HG03103 (cell line): ENCODE data around the gene SRCIN1.
"Not testable (repeated sequence)": the region's sequence is repeated elsewhere in the genome, so short reads cannot be mapped to it uniquely, and the experiment has no call there.

Experiments
- ATAC-seq: cut with Tn5 transposase; IDR thresholded peaks from one replicate; pipeline ENCODE4 v1.9.1; 2021; ENCODE audit warnings: low read depth; ENCODE audit not compliant: unreplicated experiment

The SRCIN1 gene

DNA sequence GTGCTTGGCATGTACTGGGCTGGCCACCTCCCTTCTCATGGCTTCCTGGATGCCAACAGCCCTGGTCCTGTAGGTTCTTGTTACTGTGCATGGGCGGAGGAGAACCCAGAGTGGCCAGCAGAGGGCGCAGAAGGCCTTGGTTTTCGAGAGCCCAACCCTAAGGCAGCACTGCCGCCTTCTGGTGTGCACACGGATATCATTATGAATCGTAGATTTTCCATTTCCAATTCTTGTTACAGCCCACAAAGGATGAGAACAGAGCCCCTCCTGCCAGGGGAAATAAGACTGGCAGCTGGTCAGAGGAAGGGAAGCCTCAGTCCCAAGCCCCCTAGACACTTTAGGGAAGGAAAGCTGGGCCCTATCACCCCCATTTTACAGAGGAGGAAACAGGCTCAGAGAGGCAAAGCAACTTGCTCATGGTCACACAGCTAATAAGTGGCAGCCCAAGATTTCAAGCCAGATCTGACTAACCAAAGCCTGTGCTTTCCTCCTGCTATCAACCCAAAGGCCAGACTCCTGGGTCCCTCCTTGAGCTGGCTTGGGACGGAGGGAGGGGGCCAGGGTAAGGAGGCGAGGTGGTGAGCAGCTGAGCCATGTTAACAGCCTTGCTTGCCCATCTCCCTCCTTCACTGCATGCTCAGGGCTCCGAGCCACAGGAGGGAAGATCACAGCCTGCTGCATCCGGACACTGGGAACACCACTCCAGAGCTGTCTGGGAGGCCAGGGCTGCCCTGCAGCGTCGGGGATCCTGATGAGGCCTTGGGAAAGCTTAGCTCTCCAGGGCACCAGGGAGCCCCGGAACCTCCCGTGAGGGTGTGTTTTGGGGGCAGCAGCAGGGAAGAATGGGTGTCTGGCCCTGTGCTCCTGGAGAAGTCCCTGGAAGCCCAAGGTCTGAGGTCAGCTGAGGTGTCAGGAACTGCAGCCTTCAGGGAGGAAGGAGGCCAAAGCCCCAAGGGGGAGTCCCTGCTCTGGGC is 113.4 kb downstream of the SRCIN1 start:
- ATAC-seq: not testable (repeated sequence)

DNA sequence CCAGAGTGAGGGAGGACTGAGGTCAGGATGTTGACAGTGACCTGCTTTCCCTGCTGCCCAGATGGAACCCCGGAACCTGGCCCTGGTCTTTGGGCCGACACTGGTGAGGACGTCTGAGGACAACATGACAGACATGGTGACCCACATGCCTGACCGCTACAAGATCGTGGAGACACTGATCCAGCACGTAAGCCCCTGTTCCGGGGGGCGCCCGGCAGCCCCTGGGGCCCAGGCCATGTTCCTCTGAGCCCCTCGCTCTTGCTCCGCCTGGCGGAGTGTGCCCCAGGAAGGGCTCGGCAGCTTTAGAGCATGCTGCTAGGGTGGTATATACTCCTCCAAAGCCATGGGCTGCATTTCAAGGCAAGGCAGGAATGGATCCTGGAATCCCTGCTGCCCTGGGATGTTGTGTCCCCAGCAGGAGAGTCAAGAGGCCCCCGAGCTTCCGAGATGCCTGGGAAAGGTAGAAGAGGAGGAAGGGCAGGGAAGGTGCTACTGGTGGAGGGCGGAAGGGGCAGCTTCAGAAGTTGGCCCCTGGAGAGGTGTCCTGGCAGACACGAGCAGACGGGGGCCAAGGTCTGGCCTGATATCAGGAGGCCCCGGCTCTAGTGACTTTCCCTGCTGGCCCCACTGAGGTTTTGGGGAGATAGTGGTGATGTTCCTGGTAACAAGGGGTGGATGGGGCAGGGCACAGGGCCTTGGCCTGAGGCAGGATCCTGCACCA is 114.2 kb downstream of the SRCIN1 start:
- not testable (repeated sequence) for ATAC-seq

DNA sequence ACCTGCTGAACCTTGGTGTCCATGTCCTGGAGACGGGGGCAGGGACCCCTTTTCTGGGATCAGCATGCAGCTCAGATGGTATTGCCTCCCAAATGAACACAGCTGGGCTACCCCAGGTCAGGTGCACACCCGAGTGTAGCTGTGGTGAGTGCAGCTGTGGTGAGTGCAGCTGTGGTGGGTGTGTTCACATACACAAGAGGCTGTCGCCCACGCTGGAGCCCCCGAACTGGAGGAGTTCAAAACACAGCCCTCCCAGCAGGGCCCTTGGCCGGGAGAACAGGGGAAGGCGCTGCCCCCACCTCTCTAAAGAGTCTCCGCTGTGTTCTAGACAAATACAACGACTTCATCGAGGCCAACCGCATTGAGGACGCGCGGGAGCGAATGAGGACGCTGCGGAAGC is 116.0 kb downstream of the SRCIN1 start:
- ATAC-seq: not testable (repeated sequence)

DNA sequence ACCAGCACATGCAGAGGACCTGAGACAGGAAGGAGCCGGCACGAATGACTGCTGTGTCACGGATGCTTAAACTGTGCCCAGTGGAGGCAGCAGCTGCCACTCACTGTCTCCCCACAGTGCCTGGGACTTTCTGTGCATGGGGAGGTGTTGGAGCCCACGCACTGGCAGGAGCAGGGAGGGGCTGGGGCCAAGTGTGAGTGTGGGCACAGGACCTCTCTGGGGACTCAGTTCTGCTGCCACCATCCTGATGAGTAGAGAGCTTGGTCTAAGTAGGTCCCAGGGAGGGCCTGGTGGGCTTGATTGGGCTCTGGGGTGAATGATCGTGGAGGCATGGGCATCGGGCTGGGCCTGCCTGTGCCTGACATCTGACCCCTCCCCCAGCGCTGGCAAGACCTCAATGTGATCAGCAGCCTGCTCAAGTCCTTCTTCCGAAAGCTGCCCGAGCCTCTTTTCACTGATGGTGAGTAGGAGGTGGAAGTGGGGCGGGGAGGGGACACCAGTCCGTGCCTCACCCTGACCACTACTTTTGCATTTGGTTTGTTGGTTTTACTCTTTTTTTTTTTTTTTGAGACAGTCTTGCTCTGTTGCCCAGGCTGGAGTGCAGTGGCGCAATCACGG is 120.0 kb downstream of the SRCIN1 start:
- ATAC-seq: not testable (repeated sequence)

DNA sequence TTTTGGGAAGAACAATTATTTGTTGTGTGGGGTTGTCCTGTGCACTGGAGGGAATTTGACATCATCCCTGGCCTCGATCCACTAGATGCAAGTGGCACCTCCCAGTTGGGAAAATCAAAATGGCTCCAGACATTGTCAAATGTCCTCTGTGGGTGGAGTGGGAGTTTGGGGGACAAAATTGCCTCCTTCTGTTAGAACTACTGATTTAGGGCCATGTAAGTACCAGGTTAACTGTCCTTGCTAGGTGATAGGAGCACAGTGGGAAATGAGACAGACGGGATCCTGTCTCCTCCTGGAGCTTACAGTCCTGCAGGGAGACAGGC is 120.6 kb downstream of the SRCIN1 start:
- no peak for ATAC-seq

DNA sequence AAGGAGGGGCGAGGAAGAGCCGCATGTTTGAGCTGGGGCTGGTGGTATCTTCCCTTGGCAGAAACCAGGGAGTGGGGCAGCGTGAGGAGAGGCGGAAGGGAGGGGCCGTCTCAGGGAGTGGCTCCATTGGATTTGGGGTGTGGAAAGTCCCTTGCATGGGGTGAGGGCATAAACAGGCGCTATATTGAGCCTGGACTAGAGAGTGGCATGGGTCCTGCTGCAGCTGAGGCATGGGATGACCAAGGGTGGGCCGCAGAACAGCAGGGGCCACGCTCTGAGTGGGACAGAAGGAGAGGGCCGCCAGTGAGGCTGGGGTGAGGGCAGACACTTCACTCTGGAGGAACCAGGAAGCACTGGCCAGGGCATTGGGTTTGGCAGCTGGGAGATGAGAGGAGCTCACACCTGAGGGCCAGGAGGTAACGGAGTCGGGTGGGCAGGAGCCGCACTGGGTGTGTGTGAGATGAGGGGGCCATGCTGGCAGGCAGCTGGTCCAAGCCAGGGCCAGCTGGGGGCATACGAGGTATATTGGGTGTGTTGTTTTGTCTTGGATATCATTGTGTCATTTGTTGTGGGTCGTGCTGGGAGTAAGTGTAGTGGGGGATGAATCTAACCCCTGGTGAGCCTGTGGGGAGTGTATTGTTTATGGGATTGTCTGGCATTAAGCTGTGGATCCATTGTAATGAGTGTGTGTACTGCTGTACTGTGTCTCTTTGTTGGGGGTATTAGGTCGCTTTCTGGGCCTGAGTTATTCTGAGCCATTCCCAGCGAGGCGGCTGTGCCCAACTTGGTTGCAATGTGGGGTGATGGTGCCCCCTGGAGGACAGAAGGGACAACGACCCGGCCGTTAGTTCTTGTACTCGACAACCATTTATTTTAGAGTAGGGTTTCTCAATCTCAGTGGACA is 121.3 kb downstream of the SRCIN1 start:
- ATAC-seq: not testable (repeated sequence)

DNA sequence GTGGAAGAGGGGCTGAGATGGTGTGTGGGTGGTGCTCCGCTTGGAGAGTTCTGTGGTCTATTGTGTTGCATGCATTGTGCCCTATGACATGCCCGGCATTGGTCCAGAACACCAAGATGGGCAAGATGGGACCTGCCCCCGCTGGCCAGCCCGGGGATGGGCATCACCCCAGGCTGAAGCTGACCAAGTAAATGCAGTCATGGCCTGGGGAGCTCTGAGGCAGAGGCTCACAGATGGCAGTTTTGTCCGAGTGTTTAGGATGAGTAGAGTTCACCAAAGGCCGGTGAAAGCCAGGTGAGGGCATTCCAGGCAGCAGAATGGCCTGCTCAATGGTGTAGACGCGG is 123.1 kb downstream of the SRCIN1 start:
- not testable (repeated sequence) for ATAC-seq

DNA sequence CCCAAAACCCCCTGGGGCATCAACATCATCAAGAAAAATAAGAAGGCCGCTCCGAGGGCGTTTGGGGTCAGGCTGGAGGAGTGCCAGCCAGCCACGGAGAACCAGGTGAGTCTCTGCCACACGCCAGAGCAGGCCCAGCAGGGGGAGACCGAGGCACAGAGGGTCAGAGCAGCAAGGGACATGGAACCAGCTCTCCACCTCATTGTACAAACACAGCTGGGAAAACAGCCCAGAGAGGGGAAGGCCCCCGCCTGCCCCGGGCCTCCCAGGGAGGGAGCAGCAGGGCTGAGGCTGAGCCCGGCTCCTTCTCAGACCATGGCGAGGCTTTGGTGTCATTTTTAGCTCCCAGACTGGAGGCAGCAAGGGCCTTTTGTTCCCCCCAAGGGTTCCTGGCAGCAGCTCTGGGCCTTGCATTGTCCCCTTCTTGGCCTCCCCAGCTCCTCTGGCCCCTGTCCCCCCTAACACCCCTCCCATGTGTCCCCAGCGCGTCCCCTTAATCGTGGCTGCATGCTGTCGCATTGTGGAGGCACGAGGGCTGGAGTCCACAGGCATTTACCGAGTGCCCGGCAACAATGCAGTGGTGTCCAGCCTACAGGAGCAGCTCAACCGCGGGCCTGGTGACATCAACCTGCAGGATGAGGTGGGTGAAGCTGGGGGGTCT is 123.6 kb downstream of the SRCIN1 start:
- ATAC-seq: not testable (repeated sequence)
